IMR-90 (cell line): Measurements from ENCODE around the gene TPMT. TPM values are rescaled to one million over a fixed set of nuclear protein-coding genes. Genes with fewer than 3 reads are reported as not detected.

Experiments used
- ATAC-seq: fragments of 200-7000 bp; cut with Tn5 transposase; 2 replicates; pipeline ENCODE4 v1.9.1; 2020; ENCODE audit warnings: low read depth, mild to moderate bottlenecking, moderate library complexity
- BruUV-seq: library from RNA; stranded (reverse); fragments of 400-500 nt; replicated peaks from 2 replicates; lab custom pipeline; 2021; lab: Mats Ljungman, UMichigan
- CTCF ChIA-PET: fragments of 300-600 bp; formaldehyde crosslinking; extraction: SDS; loops from one replicate; lab custom pipeline; 2021; ENCODE audit warnings: antibody characterized with exemption; lab: Yijun Ruan, JAX
- POLR2A ChIA-PET: fragments of 300-600 bp; sonication (Branson Sonifier 250); formaldehyde crosslinking; loops from one replicate; lab custom pipeline; 2022; ENCODE audit warnings: antibody characterized with exemption; ENCODE audit not compliant: unreplicated experiment; lab: Charles Lee
- DNase-seq: peaks from one replicate; pipeline ENCODE4 v3.0.0; 2013
- H2AFZ ChIP-seq: replicated peaks from 2 replicates; pipeline ENCODE3; 2013; ENCODE audit warnings: low read length, mild to moderate bottlenecking; ENCODE audit not compliant: poor library complexity
- H2AK5ac ChIP-seq: 2 replicates; pipeline ENCODE4 v1.6.1; 2013; ENCODE audit warnings: low read depth, low read length, inconsistent platforms
- H2AK9ac ChIP-seq: replicated peaks from 2 replicates; pipeline ENCODE3; 2013; ENCODE audit warnings: mild to moderate bottlenecking, low read depth, low read length, moderate library complexity; ENCODE audit not compliant: poor library complexity
- H2BK120ac ChIP-seq: 2 replicates; pipeline ENCODE4 v1.6.1; 2013; ENCODE audit warnings: low read depth, low read length, inconsistent platforms
- H2BK15ac ChIP-seq: 3 replicates; pipeline ENCODE4 v1.6.1; 2013; ENCODE audit warnings: low read depth, low read length, inconsistent platforms
- H2BK20ac ChIP-seq: 2 replicates; pipeline ENCODE4 v1.6.1; 2013; ENCODE audit warnings: low read depth, mild to moderate bottlenecking, inconsistent platforms, low read length, moderate library complexity
- H2BK5ac ChIP-seq: 2 replicates; pipeline ENCODE4 v1.6.1; 2013; ENCODE audit warnings: mild to moderate bottlenecking, low read depth, low read length, inconsistent platforms; ENCODE audit not compliant: poor library complexity, severe bottlenecking
- H3K14ac ChIP-seq: replicated peaks from 2 replicates; pipeline ENCODE4 v1.6.1; 2013; ENCODE audit warnings: low read depth, low read length, inconsistent platforms
- H3K18ac ChIP-seq: 2 replicates; pipeline ENCODE4 v1.6.1; 2013; ENCODE audit warnings: low read depth, low read length, control low read depth
- H3K23ac ChIP-seq: 2 replicates; pipeline ENCODE4 v1.6.1; 2013; ENCODE audit warnings: low read depth, low read length, inconsistent platforms
- H3K27ac ChIP-seq: 2 replicates; pipeline ENCODE4 v1.5.1; 2013; ENCODE audit warnings: mild to moderate bottlenecking, control low read depth, low read length; ENCODE audit not compliant: insufficient read depth
- H3K27me3 ChIP-seq: 2 replicates; pipeline ENCODE4 v1.6.1; 2013; ENCODE audit warnings: low read length; ENCODE audit not compliant: control insufficient read depth, insufficient read depth
- H3K36me3 ChIP-seq: 2 replicates; pipeline ENCODE4 v1.6.1; 2013; ENCODE audit warnings: low read length, mixed read lengths; ENCODE audit not compliant: control insufficient read depth, insufficient read depth
- H3K4ac ChIP-seq: 2 replicates; pipeline ENCODE4 v1.6.1; 2013; ENCODE audit warnings: low read depth, low read length, inconsistent platforms
- H3K4me1 ChIP-seq: 2 replicates; pipeline ENCODE4 v1.6.1; 2013; ENCODE audit warnings: low read length, mixed read lengths; ENCODE audit not compliant: control insufficient read depth, insufficient read depth
- H3K4me2 ChIP-seq: 2 replicates; pipeline ENCODE4 v1.6.1; 2013; ENCODE audit warnings: low read depth, mild to moderate bottlenecking, control low read depth, low read length, moderate library complexity
- H3K4me3 ChIP-seq: 2 replicates; pipeline ENCODE4 v1.5.1; 2013; ENCODE audit warnings: low read depth, mild to moderate bottlenecking, control low read depth, low read length, moderate library complexity; ENCODE audit not compliant: insufficient read depth
- H3K56ac ChIP-seq: 2 replicates; pipeline ENCODE4 v1.6.1; 2013; ENCODE audit warnings: low read length, inconsistent platforms; ENCODE audit not compliant: insufficient read depth; ENCODE audit errors: extremely low read depth
- H3K79me1 ChIP-seq, 2 experiments: 2 replicates each; pipeline ENCODE4 v1.6.1; 2013; ENCODE audit warnings: low read length in 2 of 2, inconsistent platforms in 1 of 2, low read depth in 1 of 2
- H3K9ac ChIP-seq: 2 replicates; pipeline ENCODE4 v1.6.1; 2013; ENCODE audit warnings: low read depth, low read length, control low read depth
- H3K9me1 ChIP-seq: 2 replicates; pipeline ENCODE4 v1.6.1; 2013; ENCODE audit warnings: low read length, inconsistent platforms; ENCODE audit not compliant: insufficient read depth
- H3K9me3 ChIP-seq: 2 replicates; pipeline ENCODE4 v1.6.1; 2013; ENCODE audit warnings: low read length; ENCODE audit not compliant: control insufficient read depth, insufficient read depth
- H4K20me1 ChIP-seq: 2 replicates; pipeline ENCODE4 v1.6.1; 2013; ENCODE audit warnings: low read length, inconsistent platforms; ENCODE audit not compliant: insufficient read depth
- H4K5ac ChIP-seq: 2 replicates; pipeline ENCODE4 v1.6.1; 2013; ENCODE audit warnings: mild to moderate bottlenecking, low read depth, low read length, control low read depth
- H4K8ac ChIP-seq, 2 experiments: 2 replicates each; pipeline ENCODE4 v1.6.1; 2013; ENCODE audit warnings: low read depth in 2 of 2, low read length in 2 of 2, control low read depth in 1 of 2, inconsistent platforms in 1 of 2
- H4K91ac ChIP-seq: 2 replicates; pipeline ENCODE4 v1.6.1; 2013; ENCODE audit warnings: low read depth, low read length, inconsistent platforms; ENCODE audit not compliant: insufficient read depth
- BHLHE40 ChIP-seq: fragments of 150-350 bp; IDR thresholded peaks from 2 replicates; pipeline ENCODE4 v1.6.1; 2016; ENCODE audit warnings: mild to moderate bottlenecking, low read depth, low read length
- CEBPB ChIP-seq: IDR thresholded peaks from 2 replicates; pipeline ENCODE4 v1.6.1; 2012; ENCODE audit warnings: low read depth, low read length, improper control_type of control experiment
- CHD1 ChIP-seq: IDR thresholded peaks from 2 replicates; pipeline ENCODE4 v1.6.1; 2012; ENCODE audit warnings: low read depth, low read length, improper control_type of control experiment
- FOS ChIP-seq: fragments of 150-350 bp; IDR thresholded peaks from 2 replicates; pipeline ENCODE4 v1.6.1; 2016; ENCODE audit warnings: low read depth, low read length
- MAFK ChIP-seq: IDR thresholded peaks from 2 replicates; pipeline ENCODE4 v1.6.1; 2012; ENCODE audit warnings: low read depth, low read length, improper control_type of control experiment
- MAZ ChIP-seq: IDR thresholded peaks from 2 replicates; pipeline ENCODE4 v1.6.1; 2012; ENCODE audit warnings: low read depth, mild to moderate bottlenecking, low read length, improper control_type of control experiment, moderate library complexity, borderline replicate concordance
- MXI1 ChIP-seq: IDR thresholded peaks from 2 replicates; pipeline ENCODE4 v1.6.1; 2012; ENCODE audit warnings: low read depth, mild to moderate bottlenecking, low read length, moderate library complexity, borderline replicate concordance
- NFE2L2 ChIP-seq: fragments of 150-350 bp; IDR thresholded peaks from 2 replicates; pipeline ENCODE4 v1.6.1; 2016; ENCODE audit warnings: low read depth, mild to moderate bottlenecking, low read length
- RAD21 ChIP-seq: IDR thresholded peaks from 2 replicates; pipeline ENCODE4 v1.6.1; 2012; ENCODE audit warnings: low read length, improper control_type of control experiment
- RCOR1 ChIP-seq: IDR thresholded peaks from 2 replicates; pipeline ENCODE4 v1.6.1; 2012; ENCODE audit warnings: mild to moderate bottlenecking, low read length, improper control_type of control experiment; ENCODE audit not compliant: insufficient replicate concordance
- RFX5 ChIP-seq: IDR thresholded peaks from 2 replicates; pipeline ENCODE4 v1.8.0; 2012; ENCODE audit warnings: low read depth, mild to moderate bottlenecking, low read length, moderate library complexity
- SMC3 ChIP-seq: fragments of 150-350 bp; IDR thresholded peaks from 2 replicates; pipeline ENCODE4 v1.6.1; 2016; ENCODE audit warnings: low read depth, mild to moderate bottlenecking, antibody characterized with exemption, low read length, moderate library complexity
- USF2 ChIP-seq: fragments of 150-350 bp; IDR thresholded peaks from 2 replicates; pipeline ENCODE4 v1.6.1; 2017; ENCODE audit warnings: mild to moderate bottlenecking, antibody characterized with exemption, low read length, low read depth
- WGBS, 2 experiments: methylation state at CpG; one replicate each; pipeline versions ENCODE4 v1.1.5 to v1.1.7; 2013; ENCODE audit warnings: missing lambda C conversion rate in 2 of 2; ENCODE audit not compliant: insufficient read length in 1 of 2; ENCODE audit errors: extremely low coverage in 2 of 2; 5-methylcytosine and 5-hydroxymethylcytosine counted together
- dilution Hi-C: fragments of 300-500 bp; cut with HindIII; formaldehyde crosslinking; loops from one replicate; pipeline ENCODE4 v1.14.3; 2018; ENCODE audit warnings: low sequenced_read_pairs; ENCODE audit not compliant: unreplicated experiment
- in situ Hi-C: fragments of 300-500 bp; cut with MboI; formaldehyde crosslinking; loops from 3 replicates; pipeline ENCODE4 v1.14.3; 2019; ENCODE audit warnings: low sequenced_read_pairs, inconsistent platforms, mixed read lengths
- intact Hi-C: fragments of 100-400 bp; cut with micrococcal nuclease; formaldehyde crosslinking; loops from 2 replicates; pipeline ENCODE4 v1.10.0; 2022
- polyA plus RNA-seq, 3 experiments: library from polyadenylated mRNA; depleted of rRNA; stranded (reverse); fragments of >200 nt; gene quantifications; 2 replicates each; pipeline ENCODE4 v1.2.3, GENCODE V29; 2012; ENCODE audit warnings: low replicate concordance in 1 of 3
- total RNA-seq: library from RNA; depleted of rRNA; stranded (reverse); fragments of >200 nt; gene quantifications from 2 replicates; pipeline ENCODE4 v1.2.3, GENCODE V29; 2012
- TF ChIP-seq, protein P1 (sequence below): fragments of 150-350 bp; IDR thresholded peaks from 2 replicates; pipeline ENCODE4 v1.6.1; 2016; ENCODE audit warnings: low read depth, mild to moderate bottlenecking, low read length, moderate library complexity, borderline replicate concordance
- TF ChIP-seq, protein P2 (sequence below): conservative IDR thresholded peaks from 2 replicates; pipeline ENCODE4 v1.5.1; 2012; ENCODE audit warnings: mild to moderate bottlenecking, low read depth, low read length, improper control_type of control experiment

The TPMT gene
- total and polyA plus RNA-seq, 2 of the 4 experiments (the other 2 are of a cell fraction) = 10.8 to 14.1 TPM

DNA sequence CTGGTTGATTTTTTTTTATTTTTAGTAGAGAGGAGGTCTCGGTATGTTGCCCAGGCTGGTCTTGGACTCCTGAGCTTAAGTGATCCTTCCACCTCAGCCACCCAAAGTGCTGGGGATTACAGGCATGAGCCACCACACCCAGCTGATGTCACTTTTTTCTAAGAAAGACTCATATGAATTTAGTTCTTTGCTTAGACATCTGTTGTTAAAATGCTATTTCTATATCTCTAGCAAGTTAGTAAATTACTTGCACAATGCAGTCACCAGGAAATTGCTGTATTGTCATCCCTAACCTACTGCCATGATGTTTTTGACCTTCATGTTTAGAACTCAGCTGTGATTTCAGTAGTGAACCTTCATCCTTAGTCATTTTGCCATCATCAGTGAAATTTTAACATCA is 6.0 kb upstream of the TPMT start:
- no peak overlapping the region for H4K8ac ChIP-seq
- no peak overlapping the region for H4K5ac ChIP-seq
- DNase-seq = no peak
- no peak overlapping the region for H2BK20ac ChIP-seq
- H3K4ac ChIP-seq = no peak overlapping the region
- H2AFZ ChIP-seq = no peak overlapping the region
- CTCF ChIA-PET = no interaction called here
- POLR2A ChIA-PET = no interaction called here
- H3K14ac ChIP-seq = no peak overlapping the region
- no peaks in the 10 kb centered on the region for H4K20me1 ChIP-seq
- no peak overlapping the region for H3K9ac ChIP-seq
- no peak overlapping the region for H2BK15ac ChIP-seq
- no peak overlapping the region for H3K27ac ChIP-seq
- H2BK5ac ChIP-seq = no peak overlapping the region
- H3K23ac ChIP-seq = no peak overlapping the region
- dilution Hi-C loops (no loop called here), in situ Hi-C loops (no loop called here), intact Hi-C loops (no loop called here)
- no peaks in the 10 kb centered on the region for H3K27me3 ChIP-seq
- H3K4me3 ChIP-seq = no peak overlapping the region
- peaks cover 15% of the 10 kb centered on the region for H3K36me3 ChIP-seq
- H2AK9ac ChIP-seq = no peak overlapping the region
- no CpG with 5 or more reads among the region's 1 CpG for WGBS, 2 experiments
- peaks cover 10% of the 10 kb centered on the region for H3K9me1 ChIP-seq
- H3K56ac ChIP-seq = no peak overlapping the region
- no peak overlapping the region for H3K18ac ChIP-seq
- peaks cover 3% of the 10 kb centered on the region for H3K4me1 ChIP-seq
- H3K9me3 ChIP-seq = no peaks in the 10 kb centered on the region
- ATAC-seq = no peak
- H3K79me1 ChIP-seq = peaks cover 0 to 5% of the 10 kb centered on the region in 2 experiments; a peak in 3 of 4 replicates
- H2AK5ac ChIP-seq = no peak overlapping the region
- no TSS peak for BruUV-seq
- H2BK120ac ChIP-seq = no peak overlapping the region
- H3K4me2 ChIP-seq = no peak overlapping the region
- H4K91ac ChIP-seq = no peak overlapping the region
- no peak for TF ChIP-seq MAFK
- no peak for TF ChIP-seq RCOR1
- no peak for TF ChIP-seq MAZ
- no peak for TF ChIP-seq RFX5
- TF ChIP-seq MXI1 = no peak
- TF ChIP-seq USF2 = no peak
- TF ChIP-seq BHLHE40 = no peak
- TF ChIP-seq, protein P1, sequence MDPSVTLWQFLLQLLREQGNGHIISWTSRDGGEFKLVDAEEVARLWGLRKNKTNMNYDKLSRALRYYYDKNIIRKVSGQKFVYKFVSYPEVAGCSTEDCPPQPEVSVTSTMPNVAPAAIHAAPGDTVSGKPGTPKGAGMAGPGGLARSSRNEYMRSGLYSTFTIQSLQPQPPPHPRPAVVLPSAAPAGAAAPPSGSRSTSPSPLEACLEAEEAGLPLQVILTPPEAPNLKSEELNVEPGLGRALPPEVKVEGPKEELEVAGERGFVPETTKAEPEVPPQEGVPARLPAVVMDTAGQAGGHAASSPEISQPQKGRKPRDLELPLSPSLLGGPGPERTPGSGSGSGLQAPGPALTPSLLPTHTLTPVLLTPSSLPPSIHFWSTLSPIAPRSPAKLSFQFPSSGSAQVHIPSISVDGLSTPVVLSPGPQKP = no peak
- no peak for TF ChIP-seq CHD1
- TF ChIP-seq, protein P2, sequence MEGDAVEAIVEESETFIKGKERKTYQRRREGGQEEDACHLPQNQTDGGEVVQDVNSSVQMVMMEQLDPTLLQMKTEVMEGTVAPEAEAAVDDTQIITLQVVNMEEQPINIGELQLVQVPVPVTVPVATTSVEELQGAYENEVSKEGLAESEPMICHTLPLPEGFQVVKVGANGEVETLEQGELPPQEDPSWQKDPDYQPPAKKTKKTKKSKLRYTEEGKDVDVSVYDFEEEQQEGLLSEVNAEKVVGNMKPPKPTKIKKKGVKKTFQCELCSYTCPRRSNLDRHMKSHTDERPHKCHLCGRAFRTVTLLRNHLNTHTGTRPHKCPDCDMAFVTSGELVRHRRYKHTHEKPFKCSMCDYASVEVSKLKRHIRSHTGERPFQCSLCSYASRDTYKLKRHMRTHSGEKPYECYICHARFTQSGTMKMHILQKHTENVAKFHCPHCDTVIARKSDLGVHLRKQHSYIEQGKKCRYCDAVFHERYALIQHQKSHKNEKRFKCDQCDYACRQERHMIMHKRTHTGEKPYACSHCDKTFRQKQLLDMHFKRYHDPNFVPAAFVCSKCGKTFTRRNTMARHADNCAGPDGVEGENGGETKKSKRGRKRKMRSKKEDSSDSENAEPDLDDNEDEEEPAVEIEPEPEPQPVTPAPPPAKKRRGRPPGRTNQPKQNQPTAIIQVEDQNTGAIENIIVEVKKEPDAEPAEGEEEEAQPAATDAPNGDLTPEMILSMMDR = no peak
- no peak for TF ChIP-seq NFE2L2
- no peak for TF ChIP-seq SMC3
- no peak for TF ChIP-seq CEBPB
- no peak for TF ChIP-seq RAD21
- TF ChIP-seq FOS = no peak
